Measurements from ENCODE around the gene NOVA1. TPM values are rescaled to one million over a fixed set of nuclear protein-coding genes. Genes with fewer than 3 reads are reported as not detected.

NOVA1 gene, protein sequence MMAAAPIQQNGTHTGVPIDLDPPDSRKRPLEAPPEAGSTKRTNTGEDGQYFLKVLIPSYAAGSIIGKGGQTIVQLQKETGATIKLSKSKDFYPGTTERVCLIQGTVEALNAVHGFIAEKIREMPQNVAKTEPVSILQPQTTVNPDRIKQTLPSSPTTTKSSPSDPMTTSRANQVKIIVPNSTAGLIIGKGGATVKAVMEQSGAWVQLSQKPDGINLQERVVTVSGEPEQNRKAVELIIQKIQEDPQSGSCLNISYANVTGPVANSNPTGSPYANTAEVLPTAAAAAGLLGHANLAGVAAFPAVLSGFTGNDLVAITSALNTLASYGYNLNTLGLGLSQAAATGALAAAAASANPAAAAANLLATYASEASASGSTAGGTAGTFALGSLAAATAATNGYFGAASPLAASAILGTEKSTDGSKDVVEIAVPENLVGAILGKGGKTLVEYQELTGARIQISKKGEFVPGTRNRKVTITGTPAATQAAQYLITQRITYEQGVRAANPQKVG
- 4.5 to 6.7 TPM (median 5.2 TPM) in 5 replicates for total RNA-seq (2022; extraction: Qiagen RNA extraction; ENCODE audit: low read depth)

GRCh38 chr14:26597589-26598080 is at the start of gene NOVA1:
NOVA1 (minus strand) TSS chr14:26598033; CDS start chr14:26597436, 597 bp downstream.

Data from A549 treated with DMSO at 1 μM for 4 hours (cell line).